EL (cell line): ENCODE data around the gene MYO16.
"Not testable (repeated sequence)": the region's sequence is repeated elsewhere in the genome, so short reads cannot be mapped to it uniquely, and the experiment has no call there.

ENCODE experiments used
- DNase-seq: peaks from one replicate; pipeline ENCODE4 v3.0.0-alpha.2; 2016

The MYO16 gene

GRCh38 chr13:108991416-108991815 lies 362.0 kb downstream of the MYO16 start:
- DNase-seq, result not testable (repeated sequence)

DNA sequence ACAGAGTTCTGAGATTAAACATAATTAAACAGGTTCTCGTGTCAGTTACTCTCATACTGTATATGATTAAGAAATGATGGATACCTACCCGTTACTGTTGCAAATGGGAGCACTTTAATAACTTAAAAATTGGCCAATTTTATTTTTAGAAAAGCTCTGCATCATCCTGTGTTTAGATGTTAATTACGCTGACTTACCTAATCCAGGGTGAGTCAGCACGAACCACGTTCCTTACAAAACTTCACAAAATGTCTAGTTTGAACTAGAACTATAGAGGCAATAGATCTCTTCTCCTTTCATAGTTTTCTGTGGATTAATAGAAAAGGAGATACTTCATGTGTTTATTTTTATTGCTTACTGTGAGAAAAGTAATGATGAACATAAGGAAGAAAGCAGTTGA lies 363.9 kb downstream of the MYO16 start:
- DNase-seq, result no peak

DNA sequence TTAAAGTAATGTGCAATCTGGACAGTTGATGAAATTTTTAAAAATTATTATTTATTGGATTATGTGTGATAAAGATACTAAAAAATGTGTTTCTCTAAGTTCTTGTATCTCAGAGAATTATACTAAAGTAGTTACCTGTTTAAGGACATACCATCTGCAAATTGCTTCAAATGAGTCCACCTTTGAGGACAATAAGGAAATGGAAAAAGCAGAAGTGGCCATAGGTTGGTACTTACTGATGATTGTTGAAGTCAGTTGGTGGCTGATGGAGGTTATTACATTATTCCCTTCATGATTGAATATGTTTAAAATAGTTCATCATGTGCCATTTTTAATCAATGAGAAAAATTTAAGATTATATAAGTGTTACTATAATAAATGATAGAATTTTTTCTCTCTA lies 367.0 kb downstream of the MYO16 start:
- DNase-seq, result no peak

- no peak for DNase-seq
These were observed 370.8 kb downstream of the MYO16 start for GRCh38 chr13:109000207-109000606.

DNA sequence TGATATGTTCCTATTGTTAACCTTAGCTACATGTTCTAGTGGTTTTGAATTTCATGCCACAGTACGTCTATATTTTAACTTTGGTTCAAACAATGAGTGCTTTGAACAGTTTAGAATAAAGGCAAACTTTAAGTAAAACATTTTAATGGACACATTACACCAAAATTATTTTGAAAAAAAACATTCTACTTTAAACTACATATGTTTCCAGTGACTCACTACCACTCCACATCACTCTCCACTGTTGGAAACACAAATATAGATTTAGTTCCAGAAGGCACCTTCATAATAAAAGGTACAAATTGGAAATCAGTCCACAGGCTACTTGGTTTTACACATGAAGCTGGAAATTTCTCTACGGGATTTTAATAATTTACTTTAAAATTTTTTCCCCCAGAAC lies 373.5 kb downstream of the MYO16 start:
- no peak for DNase-seq

GRCh38 chr13:109007946-109008345 lies 378.5 kb downstream of the MYO16 start:
- no peak for DNase-seq

DNA sequence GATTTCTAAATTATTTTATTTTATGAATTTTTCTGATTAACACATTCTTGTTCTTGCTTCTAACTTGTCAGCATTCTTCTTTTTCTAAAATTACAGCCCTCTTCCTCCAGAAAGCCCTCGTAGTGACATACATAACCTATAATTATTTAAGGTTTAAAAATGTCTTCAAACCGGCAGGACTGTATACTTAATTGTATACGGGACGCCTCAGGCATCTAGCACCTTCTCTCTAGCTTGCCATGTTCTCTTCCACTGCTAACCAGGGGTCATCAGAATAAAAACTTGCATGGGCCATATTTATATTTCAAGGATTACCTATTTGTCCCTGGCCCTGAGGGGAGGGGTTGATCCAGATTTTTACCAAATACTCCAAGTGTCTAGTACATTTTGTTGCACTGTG lies 380.3 kb downstream of the MYO16 start:
- no peak for DNase-seq

GRCh38 chr13:109010912-109011311 lies 381.5 kb downstream of the MYO16 start:
- DNase-seq, result no peak

DNA sequence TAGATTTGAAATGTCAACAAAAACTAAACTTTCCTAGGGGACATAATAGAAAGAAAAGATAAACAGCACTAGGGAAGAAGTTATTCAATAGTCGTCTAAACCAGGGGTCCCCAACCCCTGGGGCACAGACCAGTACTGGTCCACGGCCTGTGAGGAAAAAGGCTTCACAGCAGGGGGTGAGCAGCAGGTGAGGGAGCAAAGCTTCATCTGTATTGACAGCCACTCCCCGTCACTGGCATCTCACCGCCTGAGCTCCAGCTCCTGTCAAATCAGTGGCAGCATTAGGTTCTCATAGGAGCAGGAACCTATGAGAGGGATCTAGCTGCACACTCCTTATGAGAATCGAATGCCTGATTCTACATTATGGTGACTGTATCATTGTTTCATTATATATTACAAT lies 382.7 kb downstream of the MYO16 start:
- DNase-seq, result no peak

GRCh38 chr13:109021558-109021957 lies 392.1 kb downstream of the MYO16 start:
- DNase-seq, result no peak

GRCh38 chr13:109024611-109025010 lies 395.2 kb downstream of the MYO16 start:
- no peak for DNase-seq

GRCh38 chr13:109026266-109026665 lies 396.9 kb downstream of the MYO16 start:
- DNase-seq, result no peak

DNA sequence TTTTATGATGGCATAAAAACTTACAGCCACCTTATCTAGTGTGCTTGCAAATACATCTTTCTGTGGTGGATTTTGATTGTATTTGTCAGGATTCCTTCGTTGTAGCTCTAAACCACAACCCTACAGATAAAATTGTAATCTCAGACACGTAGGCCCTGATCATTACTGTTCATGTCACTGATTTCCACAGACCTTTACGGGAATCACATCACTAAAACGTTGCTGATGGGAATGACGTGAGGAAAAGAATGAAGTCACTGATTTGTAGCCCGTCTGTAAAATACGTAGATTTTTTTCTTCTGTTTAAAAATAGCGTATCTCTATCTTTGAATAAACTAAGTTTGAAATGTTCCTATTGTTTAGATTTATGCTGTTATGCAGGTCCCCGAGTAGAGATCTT lies 399.2 kb downstream of the MYO16 start:
- DNase-seq, result no peak

GRCh38 chr13:109033090-109033489 lies 403.7 kb downstream of the MYO16 start:
- no peak for DNase-seq

DNA sequence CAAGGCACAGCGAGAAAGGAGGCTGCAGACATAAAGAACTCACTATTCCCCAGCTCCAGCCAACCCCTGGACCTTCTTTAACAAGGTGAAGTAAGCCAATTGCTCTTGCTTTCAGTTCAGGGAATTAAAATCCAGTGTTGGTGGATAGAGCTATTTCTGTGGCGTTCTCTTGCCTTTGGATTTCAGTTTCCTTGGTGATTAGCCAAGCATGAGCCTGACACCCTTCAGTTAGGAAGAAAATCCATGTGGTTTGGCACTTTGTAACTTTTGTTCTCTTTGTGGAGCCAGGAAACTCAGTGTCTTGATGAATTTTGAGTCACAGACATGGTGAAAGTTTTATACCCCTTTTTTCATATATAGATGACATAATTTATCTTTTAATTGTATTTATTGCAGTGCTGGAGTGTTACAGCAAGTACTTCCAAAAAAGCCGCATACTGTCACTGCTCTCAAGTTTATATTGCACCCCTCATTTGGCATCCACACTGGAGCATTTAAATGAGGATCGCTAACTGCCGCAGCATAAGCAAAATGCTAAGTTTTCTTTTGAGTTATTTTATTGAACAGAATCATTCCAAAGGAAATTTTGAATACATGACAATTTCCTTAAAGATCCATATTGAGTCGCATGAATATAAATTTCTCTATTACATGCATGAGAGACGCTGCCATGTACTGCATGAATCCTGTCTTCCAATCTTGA lies 406.8 kb downstream of the MYO16 start:
- DNase-seq, result no peak

DNA sequence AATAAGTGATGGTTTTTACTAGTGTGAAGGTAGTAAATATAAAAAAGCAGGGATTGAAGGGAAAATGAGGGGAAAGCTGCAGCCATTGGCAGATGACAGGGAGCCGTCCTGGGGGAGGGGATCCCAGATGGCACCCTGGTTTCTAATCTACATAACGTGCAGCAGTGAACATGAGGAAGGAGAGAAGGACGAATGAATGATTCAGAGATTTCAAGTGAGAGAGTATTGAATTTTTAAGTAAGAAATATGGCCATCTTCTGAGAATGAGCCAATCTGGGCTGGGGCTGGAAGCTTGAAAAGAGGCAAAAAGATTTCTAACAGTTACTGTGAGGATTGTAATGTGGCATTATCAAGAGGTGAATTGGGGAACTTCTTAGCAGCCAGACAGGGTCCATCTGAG lies 414.2 kb downstream of the MYO16 start:
- no peak for DNase-seq

DNA sequence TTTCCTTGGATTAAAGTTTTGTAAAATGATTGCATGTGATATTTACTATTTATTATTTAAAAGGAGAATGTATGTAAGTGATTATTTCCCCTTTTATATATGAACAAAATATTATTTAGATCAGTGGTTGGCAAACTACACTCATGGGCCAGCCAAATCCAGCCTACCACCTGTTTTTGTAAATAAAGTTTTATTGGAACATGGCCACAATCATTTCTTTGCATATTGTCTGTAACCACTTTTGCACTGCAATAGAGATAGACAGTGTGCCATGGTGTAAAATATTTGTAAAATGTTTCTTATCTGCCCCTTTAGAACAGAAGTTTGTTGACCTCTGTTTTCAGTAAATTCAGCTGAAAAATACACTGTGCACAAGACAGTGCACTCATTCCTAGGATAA lies 426.4 kb downstream of the MYO16 start:
- no peak for DNase-seq

DNA sequence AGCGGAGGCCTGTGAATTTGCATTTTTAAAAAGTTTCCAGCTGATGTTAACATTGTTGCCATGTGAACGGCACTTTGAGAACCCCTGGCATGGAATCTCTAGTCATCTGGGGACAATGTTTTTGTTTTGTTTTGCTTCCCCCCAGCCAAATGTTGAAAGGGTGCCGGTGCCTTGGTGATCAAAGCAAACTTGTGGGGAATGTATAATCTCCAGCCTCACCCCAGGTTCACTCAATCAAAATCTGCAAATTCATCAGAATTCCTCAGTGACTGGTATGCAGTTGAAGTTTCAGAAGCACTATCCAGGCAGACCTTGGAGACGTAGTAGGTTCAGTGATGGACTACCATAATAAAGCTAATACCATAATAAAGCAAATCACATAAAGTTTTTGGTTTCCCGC lies 428.7 kb downstream of the MYO16 start:
- no peak for DNase-seq

GRCh38 chr13:109072505-109072904 lies 443.1 kb downstream of the MYO16 start:
- DNase-seq, result no peak

DNA sequence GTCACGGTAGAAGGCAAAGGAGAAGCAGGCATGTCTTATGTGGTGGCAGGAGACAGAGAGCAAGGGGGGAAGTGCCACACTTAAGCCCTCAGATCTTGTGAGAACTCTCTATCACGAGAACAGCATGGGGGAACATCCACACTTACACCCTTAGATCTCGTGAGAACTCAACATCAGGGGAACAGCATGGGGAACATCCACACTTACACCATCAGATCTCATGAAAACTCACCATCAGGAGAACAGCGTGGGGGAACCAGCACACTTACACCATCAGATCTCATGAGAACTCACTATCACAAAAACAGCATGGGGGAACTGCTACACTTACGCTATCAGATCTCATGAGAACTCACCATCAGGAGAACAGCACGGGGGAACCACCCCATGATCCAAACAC lies 445.0 kb downstream of the MYO16 start:
- no peak for DNase-seq

GRCh38 chr13:109074853-109075252 lies 445.4 kb downstream of the MYO16 start:
- DNase-seq, result no peak

DNA sequence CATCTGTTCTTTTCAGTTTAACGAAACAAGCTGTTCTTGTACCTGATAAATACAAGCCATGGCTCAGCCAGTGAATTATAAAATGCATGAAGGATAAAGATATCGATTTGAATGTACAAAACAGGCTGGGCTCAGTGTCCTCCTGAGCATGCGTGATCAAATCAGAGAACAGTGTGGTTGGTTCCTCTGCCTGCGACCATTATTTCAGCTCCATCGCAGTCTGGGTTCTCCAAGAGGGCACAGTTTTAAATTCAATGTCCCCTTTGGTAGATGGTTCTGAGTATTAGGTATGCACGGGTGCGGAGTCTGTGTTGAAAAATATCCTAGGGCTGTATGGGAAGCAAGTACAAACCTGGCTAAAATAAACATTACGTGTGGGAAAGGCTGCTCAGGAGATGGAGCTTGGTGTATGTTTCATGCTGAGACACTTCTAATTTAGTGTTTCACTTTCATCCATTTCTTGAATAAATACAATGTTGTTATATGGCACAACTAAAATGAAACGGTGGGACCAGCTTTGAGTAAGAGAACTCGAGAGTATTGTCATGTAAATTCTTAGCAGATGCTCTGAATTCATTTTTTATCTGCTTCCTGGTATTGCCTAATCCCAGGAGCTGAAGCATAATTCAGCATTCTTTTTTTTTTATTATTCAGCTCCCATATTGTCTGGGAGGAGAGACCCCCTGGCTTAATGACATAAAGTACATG lies 458.7 kb downstream of the MYO16 start:
- no peak for DNase-seq

DNA sequence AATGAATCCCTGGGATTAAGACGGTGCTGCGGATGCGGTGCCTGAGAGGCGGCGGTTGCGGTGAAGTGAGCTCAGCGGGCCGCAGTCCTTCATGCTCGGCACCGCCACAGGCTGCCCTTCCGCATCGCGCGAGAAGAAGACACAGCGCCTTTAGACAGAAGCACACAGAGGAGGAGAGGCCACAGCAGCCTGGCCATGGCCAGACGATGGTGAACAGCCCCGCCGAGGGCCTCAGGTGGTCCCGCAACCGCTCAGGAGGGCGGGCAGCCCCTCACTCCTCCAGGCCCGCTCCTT lies 459.2 kb downstream of the MYO16 start:
- DNase-seq, result no peak

DNA sequence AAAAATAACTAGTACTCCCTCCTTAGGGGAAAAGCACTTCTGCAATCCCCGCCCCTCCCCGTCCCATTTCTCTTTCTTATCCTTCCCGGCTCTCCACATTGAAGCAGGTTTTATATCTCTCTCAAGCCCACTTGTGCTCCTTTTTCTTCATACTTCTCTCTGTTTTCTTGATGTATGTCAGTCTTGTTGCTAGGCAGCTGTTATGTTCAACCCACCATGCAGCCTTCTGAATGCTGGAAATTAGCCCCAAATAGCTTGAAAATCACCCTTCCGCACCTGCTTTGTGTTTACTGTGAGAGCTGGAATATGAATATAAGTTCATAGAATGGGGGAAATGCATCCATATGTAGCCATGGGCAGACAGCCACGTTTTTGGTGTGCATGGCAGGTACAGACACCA lies 461.4 kb downstream of the MYO16 start:
- DNase-seq, result no peak

GRCh38 chr13:109091249-109091648 lies 461.8 kb downstream of the MYO16 start:
- no peak for DNase-seq
